Esophagus muscularis mucosa (tissue), 4 donors: ENCODE measurements around the gene UPB1. TPM values are rescaled to one million over a fixed set of nuclear protein-coding genes. Genes with fewer than 3 reads are reported as not detected.
A peak's percentile ranks its signal among the peaks of the same experiment; 100 is the strongest.

Source experiments
- DNase-seq: peaks from one replicate; pipeline ENCODE4 v3.0.0-alpha.2; 2017; ENCODE audit errors: extremely low spot score
- H3K27ac ChIP-seq, 4 donors: fragments of 200-600 bp; sonication (generic); replicated peaks in 1 of 4; 1 replicate in 3 of 4; 2 replicates in 1 of 4; pipeline ENCODE4 v1.5.1; 2016 to 2019; ENCODE audit warnings: mild to moderate bottlenecking in 1 of 4
- H3K27me3 ChIP-seq, 4 donors: fragments of 200-600 bp; sonication (generic); one replicate each; pipeline versions ENCODE4 v1.5.1 to v1.6.0; 2016 to 2019
- H3K36me3 ChIP-seq, 4 donors: fragments of 200-600 bp; sonication (generic); one replicate each; pipeline ENCODE4 v1.5.1; 2016 to 2019
- H3K4me1 ChIP-seq, 4 donors: fragments of 200-600 bp; sonication (generic); one replicate each; pipeline ENCODE4 v1.5.1; 2016 to 2019
- H3K4me3 ChIP-seq, 4 donors: fragments of 200-600 bp; sonication (generic); 1 replicate in 2 of 4; 2 replicates in 2 of 4; pipeline ENCODE4 v1.5.1; 2016 to 2019; ENCODE audit warnings: mild to moderate bottlenecking in 4 of 4, moderate library complexity in 1 of 4
- H3K9me3 ChIP-seq, 4 donors: fragments of 200-600 bp; sonication (generic); 1 replicate in 3 of 4; 2 replicates in 1 of 4; pipeline ENCODE4 v1.5.1; 2016 to 2019
- CTCF ChIP-seq, 3 experiments: fragments of 200-600 bp in 2 of 3; fragments of 450-650 bp in 1 of 3; sonication (generic) in 2 of 3; IDR thresholded peaks; one replicate each; pipeline ENCODE4 v1.5.1; 2017 to 2019; ENCODE audit warnings: antibody characterized with exemption in 3 of 3, mild to moderate bottlenecking in 2 of 3, moderate library complexity in 1 of 3
- EP300 ChIP-seq: sonication (generic); formaldehyde crosslinking; IDR thresholded peaks from one replicate; pipeline ENCODE4 v1.6.1; 2017; ENCODE audit warnings: antibody characterized with exemption
- POLR2A ChIP-seq: fragments of 450-650 bp; IDR thresholded peaks from one replicate; pipeline ENCODE4 v1.6.1; 2017; ENCODE audit warnings: antibody characterized with exemption, moderate library complexity, mild to moderate bottlenecking, low read depth
- POLR2AphosphoS5 ChIP-seq, 2 donors: sonication (generic); formaldehyde crosslinking; IDR thresholded peaks; one replicate each; pipeline ENCODE4 v1.6.1; 2017; ENCODE audit warnings: antibody characterized with exemption in 2 of 2
- WGBS: methylation state at CpG from one replicate; pipeline ENCODE4 v1.1.5; 2018; 5-methylcytosine and 5-hydroxymethylcytosine counted together
- intact Hi-C: fragments of 100-400 bp; cut with DNase I; formaldehyde crosslinking; loops from one replicate; pipeline ENCODE4 v1.15.1; 2023
- total RNA-seq, 4 donors: library from RNA; depleted of rRNA; stranded (reverse); fragments of >200 nt; gene quantifications; one replicate each; pipeline versions ENCODE4 v1.1.0 to v1.2.1, GENCODE V29; 2016

UPB1 gene
- total RNA-seq, 4 donors from 2014 or later = 0.29 to 0.83 (median 0.33) TPM

GRCh38 chr22:24501301-24502005 is 6.3 kb downstream of the UPB1 start:
- no peak for DNase-seq
- H3K4me1 ChIP-seq = peaks cover 0 to 6% (median 2%) of the 10 kb centered on the region in 4 donors
- 76% methylated on average over 8 of the region's 8 CpGs for WGBS
- no peak overlapping the region for H3K27ac ChIP-seq
- no peak overlapping the region for H3K4me3 ChIP-seq
- no peaks in the 10 kb centered on the region for H3K36me3 ChIP-seq
- TF ChIP-seq POLR2AphosphoS5 (IDR thresholded peaks at IDR 0.05) (no peak), POLR2A (no peak), CTCF (IDR thresholded peaks at IDR 0.05) (no peak), EP300 (no peak)
- no peaks in the 10 kb centered on the region for H3K27me3 ChIP-seq
- H3K9me3 ChIP-seq = no peaks in the 10 kb centered on the region
- intact Hi-C loops = no loop called here

GRCh38 chr22:24502034-24502433 is 6.9 kb downstream of the UPB1 start:
- Histone ChIP-seq H3K27me3 (no peaks in the 10 kb centered on the region), H3K36me3 (no peaks in the 10 kb centered on the region), H3K4me1 (peaks cover 0 to 6% (median 5%) of the 10 kb centered on the region in 4 donors), H3K4me3 (no peak overlapping the region), H3K9me3 (no peaks in the 10 kb centered on the region), H3K27ac (no peak overlapping the region)
- TF ChIP-seq POLR2AphosphoS5 (IDR thresholded peaks at IDR 0.05) (no peak), POLR2A (no peak), CTCF (IDR thresholded peaks at IDR 0.05) (no peak), EP300 (no peak)
- WGBS = 70% methylated on average over 7 of the region's 7 CpGs
- intact Hi-C loops = no loop called here
- no peak for DNase-seq

- no peak for DNase-seq
- no peak for TF ChIP-seq POLR2A
- no peak for TF ChIP-seq CTCF (IDR thresholded peaks at IDR 0.05)
- no peak for TF ChIP-seq EP300
- TF ChIP-seq POLR2AphosphoS5 (IDR thresholded peaks at IDR 0.05) = no peak
- WGBS = 97% methylated on average over 1 of the region's 1 CpG
- intact Hi-C loops = no loop called here
- H3K36me3 ChIP-seq = no peaks in the 10 kb centered on the region
- no peak overlapping the region for H3K27ac ChIP-seq
- no peaks in the 10 kb centered on the region for H3K27me3 ChIP-seq
- peaks cover 0 to 11% (median 7%) of the 10 kb centered on the region in 4 donors for H3K4me1 ChIP-seq
- H3K4me3 ChIP-seq = no peak overlapping the region
- H3K9me3 ChIP-seq = no peaks in the 10 kb centered on the region
These were observed 7.4 kb downstream of the UPB1 start for GRCh38 chr22:24502541-24502940.

GRCh38 chr22:24503137-24503842 is 8.2 kb downstream of the UPB1 start:
- peaks cover 0 to 11% (median 7%) of the 10 kb centered on the region in 4 donors for H3K4me1 ChIP-seq
- no peak overlapping the region for H3K4me3 ChIP-seq
- 68% methylated on average over 7 of the region's 7 CpGs for WGBS
- no peak for TF ChIP-seq POLR2AphosphoS5 (IDR thresholded peaks at IDR 0.05)
- TF ChIP-seq POLR2A = no peak
- peak; percentile 65 to 75 (median 70) for TF ChIP-seq CTCF (IDR thresholded peaks at IDR 0.05)
- no peaks in the 10 kb centered on the region for H3K9me3 ChIP-seq
- no peak overlapping the region for H3K27ac ChIP-seq
- no peaks in the 10 kb centered on the region for H3K36me3 ChIP-seq
- DNase-seq = no peak
- H3K27me3 ChIP-seq = no peaks in the 10 kb centered on the region
- intact Hi-C loops = loop anchor here (1.0 kb wide), 1 partner anchor 79 kb away; no protein-coding TSS in a partner anchor
